DOHH2 (cell line): ENCODE data around the gene C4BPB.

Experiments
- EZH2phosphoT487 ChIP-seq: fragments of 200-600 bp; sonication (generic); IDR thresholded peaks from 2 replicates; pipeline ENCODE4 v1.6.1; 2017; ENCODE audit warnings: borderline replicate concordance, mild to moderate bottlenecking, antibody characterized with exemption, low read length, moderate library complexity, mixed read lengths
- TF ChIP-seq, protein P1 (sequence below): fragments of 200-600 bp; sonication (generic); IDR thresholded peaks from one replicate; pipeline ENCODE4 v1.5.1; 2014; ENCODE audit warnings: antibody characterized with exemption, mild to moderate bottlenecking, low read depth, low read length; ENCODE audit not compliant: poor library complexity, severe bottlenecking

DNA sequence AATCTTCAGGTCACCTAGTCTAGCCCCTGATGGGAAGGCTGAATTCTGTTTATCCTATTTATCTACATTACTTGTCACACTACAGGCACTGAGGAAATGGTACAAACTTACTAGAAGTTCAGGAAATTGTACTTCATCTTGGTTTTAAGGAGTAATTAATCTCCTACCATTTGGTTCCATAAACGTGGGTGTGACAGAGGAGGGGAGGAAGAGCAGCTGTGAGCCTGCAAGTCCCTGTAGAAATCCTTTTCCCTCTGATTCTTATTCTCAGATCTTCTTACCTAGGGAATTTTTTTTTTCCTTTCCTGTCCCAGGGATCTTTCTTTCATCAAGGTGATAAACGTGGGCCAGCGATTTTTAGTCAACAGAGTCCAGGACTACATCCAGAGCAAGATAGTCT lies 21.5 kb upstream of the C4BPB start:
- TF ChIP-seq, protein P1, sequence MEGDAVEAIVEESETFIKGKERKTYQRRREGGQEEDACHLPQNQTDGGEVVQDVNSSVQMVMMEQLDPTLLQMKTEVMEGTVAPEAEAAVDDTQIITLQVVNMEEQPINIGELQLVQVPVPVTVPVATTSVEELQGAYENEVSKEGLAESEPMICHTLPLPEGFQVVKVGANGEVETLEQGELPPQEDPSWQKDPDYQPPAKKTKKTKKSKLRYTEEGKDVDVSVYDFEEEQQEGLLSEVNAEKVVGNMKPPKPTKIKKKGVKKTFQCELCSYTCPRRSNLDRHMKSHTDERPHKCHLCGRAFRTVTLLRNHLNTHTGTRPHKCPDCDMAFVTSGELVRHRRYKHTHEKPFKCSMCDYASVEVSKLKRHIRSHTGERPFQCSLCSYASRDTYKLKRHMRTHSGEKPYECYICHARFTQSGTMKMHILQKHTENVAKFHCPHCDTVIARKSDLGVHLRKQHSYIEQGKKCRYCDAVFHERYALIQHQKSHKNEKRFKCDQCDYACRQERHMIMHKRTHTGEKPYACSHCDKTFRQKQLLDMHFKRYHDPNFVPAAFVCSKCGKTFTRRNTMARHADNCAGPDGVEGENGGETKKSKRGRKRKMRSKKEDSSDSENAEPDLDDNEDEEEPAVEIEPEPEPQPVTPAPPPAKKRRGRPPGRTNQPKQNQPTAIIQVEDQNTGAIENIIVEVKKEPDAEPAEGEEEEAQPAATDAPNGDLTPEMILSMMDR = no peak
- no peak for TF ChIP-seq EZH2phosphoT487
